GM12892 (cell line): ENCODE data around the gene PADI1.

Source experiments
- POLR2A ChIP-seq: IDR thresholded peaks from 2 replicates; pipeline ENCODE4 v1.6.1; 2011; ENCODE audit warnings: low read depth, low read length, control low read depth
- POLR2AphosphoS5 ChIP-seq: IDR thresholded peaks from 2 replicates; pipeline ENCODE4 v1.6.1; 2011; ENCODE audit warnings: low read depth, low read length, control low read depth
- TAF1 ChIP-seq: IDR thresholded peaks from 2 replicates; pipeline ENCODE4 v1.6.1; 2011; ENCODE audit warnings: low read depth, mild to moderate bottlenecking, control low read depth, low read length, borderline replicate concordance

GRCh38 chr1:17206196-17206595, 1.3 kb downstream of the PADI1 start:
- TF ChIP-seq POLR2AphosphoS5, result no peak
- no peak for TF ChIP-seq POLR2A
- TF ChIP-seq TAF1, result no peak
